Measurements from ENCODE around the gene CALU.
A peak's percentile ranks its signal among the peaks of the same experiment; 100 is the strongest.

The CALU gene

GRCh38 chr7:128814499-128814898 is 75.3 kb downstream of the CALU start:
- peak; percentile 56 for DNase-seq

DNA sequence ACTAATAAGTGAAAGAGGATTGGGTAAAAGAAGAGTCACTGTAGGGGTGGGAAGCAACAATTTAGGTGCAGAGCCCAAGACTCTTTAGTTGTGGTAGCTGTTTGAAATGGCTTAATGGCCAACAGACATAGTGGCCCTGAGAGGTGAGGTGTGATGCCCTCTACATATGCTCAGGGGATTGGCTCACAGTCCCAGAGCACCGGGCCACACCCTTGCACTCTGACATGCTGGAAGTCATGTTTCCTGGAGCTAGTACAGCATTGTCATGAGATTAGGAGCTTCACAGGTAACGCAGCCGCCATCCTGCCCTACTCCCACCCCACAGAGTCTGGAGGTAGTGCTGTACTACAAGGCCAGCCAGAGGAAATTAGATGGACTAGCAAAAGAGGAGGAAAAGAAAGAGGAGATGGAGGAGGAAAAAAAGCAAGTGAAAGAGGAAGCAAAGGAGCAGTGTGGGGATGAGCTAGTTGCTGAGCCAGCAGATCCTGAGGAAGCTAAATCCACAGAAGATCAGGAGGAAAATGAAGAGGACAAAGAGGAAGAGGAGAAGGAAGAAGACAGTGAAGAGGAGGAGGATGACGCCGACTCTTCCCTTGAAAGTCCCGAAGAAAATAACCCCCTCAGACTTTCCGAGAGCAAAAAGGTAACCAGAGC is 76.3 kb downstream of the CALU start:
- no peak for DNase-seq

DNA sequence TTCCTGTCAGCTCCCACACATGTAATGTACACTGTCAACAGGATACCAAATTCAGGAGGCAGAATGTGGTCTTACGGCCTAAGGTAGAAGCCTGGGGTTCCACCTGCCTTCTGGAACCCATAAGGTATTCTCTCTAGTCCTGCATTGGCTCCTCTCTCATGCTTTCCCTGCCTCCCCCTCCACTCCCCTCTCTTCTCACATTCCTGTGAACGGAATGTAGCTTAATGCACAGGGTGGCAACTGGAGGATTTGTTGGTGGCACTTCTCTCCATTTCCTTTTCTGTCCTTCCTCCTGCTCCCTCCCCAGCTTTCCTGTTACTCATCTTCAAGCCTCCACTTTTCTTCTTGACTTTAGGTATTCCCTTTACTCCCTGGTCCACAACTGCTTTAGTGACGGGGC is 79.5 kb downstream of the CALU start:
- no peak for DNase-seq

All from eye (tissue), 1 donor.